Measurements from ENCODE around the gene TLL2.

DNA sequence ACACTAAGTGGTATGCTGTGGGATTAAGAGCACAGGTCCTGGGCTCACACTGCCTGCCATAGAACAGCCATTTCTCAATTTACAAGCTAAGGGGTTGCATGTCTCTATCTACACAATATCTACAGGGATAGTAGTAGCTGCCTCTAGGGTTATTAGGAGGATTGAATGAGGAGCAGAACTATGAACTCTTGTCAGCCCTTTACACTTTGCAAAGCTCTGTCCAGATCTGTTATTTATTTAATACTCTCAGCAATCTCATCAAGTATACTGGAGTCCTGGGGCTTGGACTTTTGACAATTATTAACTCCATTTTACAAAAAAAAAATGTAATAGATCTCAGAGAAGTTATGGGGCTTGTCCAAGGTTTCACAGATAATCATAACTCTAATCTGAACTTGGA lies 161.7 kb downstream of the TLL2 start:
- no peak for TF ChIP-seq POLR2A (IDR thresholded peaks at IDR 0.05)
- TF ChIP-seq, protein P1, sequence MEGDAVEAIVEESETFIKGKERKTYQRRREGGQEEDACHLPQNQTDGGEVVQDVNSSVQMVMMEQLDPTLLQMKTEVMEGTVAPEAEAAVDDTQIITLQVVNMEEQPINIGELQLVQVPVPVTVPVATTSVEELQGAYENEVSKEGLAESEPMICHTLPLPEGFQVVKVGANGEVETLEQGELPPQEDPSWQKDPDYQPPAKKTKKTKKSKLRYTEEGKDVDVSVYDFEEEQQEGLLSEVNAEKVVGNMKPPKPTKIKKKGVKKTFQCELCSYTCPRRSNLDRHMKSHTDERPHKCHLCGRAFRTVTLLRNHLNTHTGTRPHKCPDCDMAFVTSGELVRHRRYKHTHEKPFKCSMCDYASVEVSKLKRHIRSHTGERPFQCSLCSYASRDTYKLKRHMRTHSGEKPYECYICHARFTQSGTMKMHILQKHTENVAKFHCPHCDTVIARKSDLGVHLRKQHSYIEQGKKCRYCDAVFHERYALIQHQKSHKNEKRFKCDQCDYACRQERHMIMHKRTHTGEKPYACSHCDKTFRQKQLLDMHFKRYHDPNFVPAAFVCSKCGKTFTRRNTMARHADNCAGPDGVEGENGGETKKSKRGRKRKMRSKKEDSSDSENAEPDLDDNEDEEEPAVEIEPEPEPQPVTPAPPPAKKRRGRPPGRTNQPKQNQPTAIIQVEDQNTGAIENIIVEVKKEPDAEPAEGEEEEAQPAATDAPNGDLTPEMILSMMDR (IDR thresholded peaks at IDR 0.05 in 8 of 11, conservative IDR thresholded peaks at IDR 0.05 in 3 of 11) = no peak

All from spleen (tissue), 7 donors.